Endothelial cell of umbilical vein (primary cell): Measurements from ENCODE around the gene COPS4. TPM values are rescaled to one million over a fixed set of nuclear protein-coding genes. Genes with fewer than 3 reads are reported as not detected.

Experiments used
- BruUV-seq: library from RNA; stranded (reverse); fragments of 400-500 nt; replicated peaks from 2 replicates; lab custom pipeline; 2021; lab: Mats Ljungman, UMichigan
- CTCF ChIA-PET: fragments of 300-600, 350-600 bp; sonication (Branson Sonifier 250); formaldehyde crosslinking; loops from one replicate; lab custom pipeline; 2021; ENCODE audit warnings: antibody characterized with exemption, inconsistent platforms; lab: Charles Lee
- POLR2A ChIA-PET: fragments of 300-600, 350-600 bp; sonication (Branson Sonifier 250); formaldehyde crosslinking; loops from one replicate; lab custom pipeline; 2021; ENCODE audit warnings: antibody characterized with exemption, inconsistent platforms; lab: Charles Lee
- DNase-seq: peaks from one replicate; pipeline ENCODE4 v3.0.0-alpha.2; 2011; ENCODE audit warnings: low read depth, low spot score
- FAIRE-seq: peaks from 2 replicates; lab custom pipeline; 2011; peaks lifted over from hg19 to GRCh38; lab: Jason Lieb, UNC
- H2AFZ ChIP-seq: 2 replicates; pipeline ENCODE4 v1.6.0; 2012; ENCODE audit warnings: low read depth, low read length, control low read depth, inconsistent platforms
- H3K27ac ChIP-seq: 2 replicates; pipeline ENCODE4 v1.5.1; 2011; ENCODE audit warnings: low read depth, mild to moderate bottlenecking, control low read depth, low read length, moderate library complexity; ENCODE audit not compliant: insufficient read depth
- H3K27me3 ChIP-seq, 2 experiments: 2 replicates each; pipeline versions ENCODE4 v1.6.0 to v1.6.1; 2011; ENCODE audit warnings: low read length in 2 of 2, mixed read lengths in 1 of 2; ENCODE audit not compliant: control insufficient read depth in 2 of 2, insufficient read depth in 2 of 2
- H3K36me3 ChIP-seq, 2 experiments: 2 replicates in 1 of 2; 3 replicates in 1 of 2; pipeline ENCODE4 v1.5.1; 2011; ENCODE audit warnings: low read length in 2 of 2, mild to moderate bottlenecking in 1 of 2, moderate library complexity in 1 of 2; ENCODE audit not compliant: control insufficient read depth in 2 of 2, insufficient read depth in 2 of 2; ENCODE audit errors: extremely low read depth in 1 of 2
- H3K4me1 ChIP-seq: 3 replicates; pipeline ENCODE4 v1.5.1; 2011; ENCODE audit warnings: mild to moderate bottlenecking, low read length; ENCODE audit not compliant: control insufficient read depth, insufficient read depth; ENCODE audit errors: extremely low read depth
- H3K4me2 ChIP-seq: 2 replicates; pipeline ENCODE4 v1.6.1; 2011; ENCODE audit warnings: low read length, control low read depth, mixed read lengths; ENCODE audit not compliant: insufficient read depth
- H3K4me3 ChIP-seq, 3 experiments: fragments of 200-600 bp in 1 of 3; sonication (generic), shearing (Covaris generic) in 1 of 3; replicated peaks in 1 of 3; 2 replicates each; pipeline ENCODE4 v1.5.1; 2011 to 2016; ENCODE audit warnings: control low read depth in 3 of 3, low read length in 3 of 3, mild to moderate bottlenecking in 2 of 3, inconsistent platforms in 1 of 3, low read depth in 1 of 3, moderate library complexity in 1 of 3; ENCODE audit not compliant: insufficient read depth in 1 of 3
- H3K79me2 ChIP-seq: 2 replicates; pipeline ENCODE4 v1.6.0; 2012; ENCODE audit warnings: low read length, inconsistent platforms; ENCODE audit not compliant: control insufficient read depth, insufficient read depth
- H3K9ac ChIP-seq: replicated peaks from 2 replicates; pipeline ENCODE3; 2011; ENCODE audit warnings: low read length, control low read depth; ENCODE audit not compliant: insufficient read depth; ENCODE audit errors: extremely low read depth
- H3K9me1 ChIP-seq: replicated peaks from 3 replicates; pipeline ENCODE4 v1.6.0; 2011; ENCODE audit warnings: mild to moderate bottlenecking, low read length; ENCODE audit not compliant: control insufficient read depth, insufficient read depth; ENCODE audit errors: extremely low read depth
- H3K9me3 ChIP-seq: replicated peaks from 2 replicates; pipeline ENCODE4 v1.5.1; 2012; ENCODE audit warnings: low read length, inconsistent platforms; ENCODE audit not compliant: control insufficient read depth, insufficient read depth
- H4K20me1 ChIP-seq: replicated peaks from 2 replicates; pipeline ENCODE3; 2011; ENCODE audit warnings: mild to moderate bottlenecking, low read length; ENCODE audit not compliant: control insufficient read depth, insufficient read depth; ENCODE audit errors: extremely low read depth
- EZH2 ChIP-seq: IDR thresholded peaks from 2 replicates; pipeline ENCODE4 v1.6.1; 2012; ENCODE audit warnings: borderline replicate concordance, low read depth, mild to moderate bottlenecking, moderate library complexity, low read length, inconsistent platforms; ENCODE audit not compliant: severe bottlenecking
- FOS ChIP-seq: IDR thresholded peaks from 2 replicates; pipeline ENCODE4 v1.6.1; 2011; ENCODE audit warnings: mild to moderate bottlenecking, low read length, moderate library complexity, borderline replicate concordance; ENCODE audit not compliant: insufficient read depth
- GATA2 ChIP-seq: IDR thresholded peaks from 2 replicates; pipeline ENCODE4 v1.7.0; 2011; ENCODE audit warnings: low read depth, mild to moderate bottlenecking, moderate library complexity, mixed read lengths, low read length; ENCODE audit not compliant: insufficient read length, insufficient read depth
- JUN ChIP-seq: IDR thresholded peaks from 2 replicates; pipeline ENCODE4 v1.6.1; 2011; ENCODE audit warnings: borderline replicate concordance, low read depth; ENCODE audit not compliant: insufficient read length, insufficient read depth
- MAX ChIP-seq: IDR thresholded peaks from 2 replicates; pipeline ENCODE4 v1.6.1; 2011; ENCODE audit not compliant: insufficient read depth, insufficient read length
- MYC ChIP-seq: IDR thresholded peaks from one replicate; pipeline ENCODE4 v1.6.1; 2011; ENCODE audit warnings: mild to moderate bottlenecking, low read depth, low read length
- POLR2A ChIP-seq: IDR thresholded peaks from 2 replicates; pipeline ENCODE4 v1.6.1; 2012; ENCODE audit warnings: low read depth, mild to moderate bottlenecking, control low read depth, low read length
- POLR2AphosphoS5 ChIP-seq: IDR thresholded peaks from 2 replicates; pipeline ENCODE4 v1.6.1; 2012; ENCODE audit warnings: low read depth, mild to moderate bottlenecking, control low read depth, low read length, moderate library complexity; ENCODE audit not compliant: insufficient read depth
- dilution Hi-C: fragments of 300-500 bp; cut with MboI; formaldehyde crosslinking; loops from one replicate; pipeline ENCODE4 v1.15.0; 2019; ENCODE audit warnings: low sequenced_read_pairs; ENCODE audit not compliant: extremely low pct_ligation_motif_present
- intact Hi-C: fragments of 100-400 bp; cut with micrococcal nuclease; formaldehyde crosslinking; loops from one replicate; pipeline ENCODE4 v1.10.0; 2022
- polyA plus RNA-seq, 4 experiments: library from polyadenylated mRNA; depleted of rRNA in 3 of 4; stranded (reverse) in 3 of 4; unstranded in 1 of 4; fragments of >200 nt; gene quantifications; 2 replicates each; pipeline versions ENCODE4 v1.2.1 to v1.2.3, GENCODE V29; 2011 to 2012; ENCODE audit warnings: missing spikeins in 1 of 4
- total RNA-seq: library from RNA; stranded (reverse); gene quantifications from 2 replicates; pipeline ENCODE4 v1.2.3, GENCODE V29; 2021
- TF ChIP-seq, protein P1 (sequence below), 2 donors: IDR thresholded peaks; 1 replicate in 1 of 2; 2 replicates in 1 of 2; pipeline ENCODE4 v1.5.1; 2011; ENCODE audit warnings: low read length in 2 of 2, mild to moderate bottlenecking in 2 of 2, moderate library complexity in 2 of 2, control low read depth in 1 of 2, inconsistent platforms in 1 of 2, low read depth in 1 of 2; ENCODE audit not compliant: insufficient read depth in 1 of 2; ENCODE audit errors: extremely low read depth in 1 of 2

Gene COPS4
- total and polyA plus RNA-seq, 2 donors (not counting 3 experiments of a cell fraction or from before 2014, with no cell fraction given) = 29.8 to 53.0 TPM

DNA sequence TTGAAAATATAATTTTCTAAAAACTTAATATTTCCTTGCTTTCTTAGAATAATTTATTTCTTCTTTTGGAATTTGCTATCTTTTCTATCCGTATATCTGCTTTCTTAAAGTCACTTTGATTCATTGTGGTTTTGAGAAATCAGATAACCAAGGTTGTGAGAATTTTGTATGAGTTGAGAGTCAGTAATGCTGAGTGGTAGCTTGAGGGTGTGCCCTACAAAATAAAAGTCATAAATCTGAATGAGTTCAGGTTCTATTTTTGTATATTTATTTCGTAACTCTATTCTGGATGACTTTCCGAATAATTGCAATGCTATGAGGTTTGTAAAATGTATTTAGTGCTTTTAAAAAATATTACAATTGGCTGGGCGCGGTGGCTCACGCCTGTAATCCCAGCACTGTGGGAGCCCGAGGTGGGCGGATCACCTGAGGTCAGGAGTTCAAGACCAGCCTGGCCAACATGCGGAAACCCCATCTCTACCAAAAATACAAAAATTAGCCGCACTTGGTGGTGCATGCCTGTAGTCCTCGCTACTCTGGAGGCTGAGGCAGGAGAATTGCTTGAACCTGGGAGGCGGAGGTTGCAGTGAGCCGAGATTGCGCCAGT is 8.9 kb downstream of the COPS4 start:
- FAIRE-seq (no peak), DNase-seq (no peak)
- Histone ChIP-seq H4K20me1 (no peaks in the 10 kb centered on the region), H3K36me3 (no peaks in the 10 kb centered on the region), H3K4me2 (no peak overlapping the region), H3K9me1 (no peaks in the 10 kb centered on the region), H3K27me3 (no peaks in the 10 kb centered on the region), H3K79me2 (peaks cover 45% of the 10 kb centered on the region), H3K4me3 (no peak overlapping the region), H2AFZ (no peak overlapping the region), H3K4me1 (no peaks in the 10 kb centered on the region), H3K9ac (no peak overlapping the region), H3K9me3 (no peaks in the 10 kb centered on the region), H3K27ac (no peak overlapping the region)
- TF ChIP-seq, protein P1, sequence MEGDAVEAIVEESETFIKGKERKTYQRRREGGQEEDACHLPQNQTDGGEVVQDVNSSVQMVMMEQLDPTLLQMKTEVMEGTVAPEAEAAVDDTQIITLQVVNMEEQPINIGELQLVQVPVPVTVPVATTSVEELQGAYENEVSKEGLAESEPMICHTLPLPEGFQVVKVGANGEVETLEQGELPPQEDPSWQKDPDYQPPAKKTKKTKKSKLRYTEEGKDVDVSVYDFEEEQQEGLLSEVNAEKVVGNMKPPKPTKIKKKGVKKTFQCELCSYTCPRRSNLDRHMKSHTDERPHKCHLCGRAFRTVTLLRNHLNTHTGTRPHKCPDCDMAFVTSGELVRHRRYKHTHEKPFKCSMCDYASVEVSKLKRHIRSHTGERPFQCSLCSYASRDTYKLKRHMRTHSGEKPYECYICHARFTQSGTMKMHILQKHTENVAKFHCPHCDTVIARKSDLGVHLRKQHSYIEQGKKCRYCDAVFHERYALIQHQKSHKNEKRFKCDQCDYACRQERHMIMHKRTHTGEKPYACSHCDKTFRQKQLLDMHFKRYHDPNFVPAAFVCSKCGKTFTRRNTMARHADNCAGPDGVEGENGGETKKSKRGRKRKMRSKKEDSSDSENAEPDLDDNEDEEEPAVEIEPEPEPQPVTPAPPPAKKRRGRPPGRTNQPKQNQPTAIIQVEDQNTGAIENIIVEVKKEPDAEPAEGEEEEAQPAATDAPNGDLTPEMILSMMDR (IDR thresholded peaks at IDR 0.05; ENCODE audit: extremely low read depth in 1 of 2, insufficient read depth in 1 of 2, low read depth in 1 of 2, low read length in 2 of 2) = no peak
- CTCF ChIA-PET = no interaction called here
- BruUV-seq = no TSS peak
- intact Hi-C loops (no loop called here), dilution Hi-C loops (no loop called here)
- POLR2A ChIA-PET = no interaction called here

DNA sequence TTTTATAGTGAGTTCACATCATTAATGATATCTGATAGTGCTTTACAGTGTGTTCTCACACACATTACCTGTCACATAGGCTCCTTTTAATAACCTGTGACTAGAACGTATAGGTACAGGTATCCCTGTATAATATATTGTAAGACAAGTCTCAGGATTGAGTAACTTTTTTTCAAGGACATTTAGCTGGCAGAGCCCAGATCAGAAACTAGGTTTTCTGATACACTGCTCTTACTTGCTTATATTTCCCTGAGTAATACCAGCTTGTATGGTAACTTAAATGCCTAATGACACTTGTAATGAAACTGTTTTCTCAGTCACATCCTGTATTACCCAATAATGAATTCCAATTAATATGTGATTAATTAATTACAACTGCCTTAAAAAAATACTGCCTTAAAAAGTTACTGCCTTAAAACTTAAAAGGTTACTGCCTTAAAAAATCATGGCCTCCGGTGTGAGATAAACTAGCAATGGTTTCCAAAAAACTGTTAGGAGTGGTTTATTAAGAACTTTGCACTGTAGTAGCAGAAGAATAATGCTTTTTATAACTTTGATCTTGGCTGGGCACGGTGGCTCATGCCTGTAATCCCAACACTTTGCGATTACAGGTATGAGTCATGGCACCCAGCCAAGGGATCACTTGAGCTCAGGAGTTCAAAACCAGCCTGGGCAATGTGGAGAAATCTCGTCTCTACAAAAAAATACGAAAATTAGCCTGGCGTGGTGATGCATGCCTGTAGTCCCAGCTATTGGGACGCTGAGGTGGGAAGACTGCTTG is 11.9 kb downstream of the COPS4 start:
- FAIRE-seq (no peak), DNase-seq (no peak)
- ChIA-PET POLR2A (no interaction called here), CTCF (interaction anchor here (0.8 to 6.3 kb wide), 3 partner anchors 9 to 235 kb away, joined by 3 to 32 read pairs (median 7); no protein-coding TSS in a partner anchor)
- Histone ChIP-seq H3K4me2 (no peak overlapping the region), H3K4me1 (no peaks in the 10 kb centered on the region), H3K27ac (no peak overlapping the region), H3K9ac (no peak overlapping the region), H3K4me3 (no peak overlapping the region), H3K9me3 (no peaks in the 10 kb centered on the region), H2AFZ (no peak overlapping the region), H3K9me1 (no peaks in the 10 kb centered on the region), H3K27me3 (no peaks in the 10 kb centered on the region), H3K36me3 (peaks cover 5 to 7% of the 10 kb centered on the region in 2 experiments), H4K20me1 (no peaks in the 10 kb centered on the region), H3K79me2 (peaks cover 21% of the 10 kb centered on the region)
- intact Hi-C loops (no loop called here), dilution Hi-C loops (no loop called here)
- no peak for TF ChIP-seq FOS
- no peak for TF ChIP-seq EZH2
- no peak for TF ChIP-seq POLR2A
- TF ChIP-seq JUN = no peak
- TF ChIP-seq, protein P1 (IDR thresholded peaks at IDR 0.05; ENCODE audit: extremely low read depth in 1 of 2, insufficient read depth in 1 of 2, low read depth in 1 of 2, low read length in 2 of 2) = no peak
- TF ChIP-seq MAX = no peak
- no peak for TF ChIP-seq POLR2AphosphoS5
- no peak for TF ChIP-seq MYC
- no peak for TF ChIP-seq GATA2
- BruUV-seq = TSS peak; percentile 6
